ENCODE measurements around the gene C10orf105.

- TF ChIP-seq EZH2 (IDR thresholded peaks at IDR 0.05) (no peak), POLR2AphosphoS5 (IDR thresholded peaks at IDR 0.05; ENCODE audit: borderline replicate concordance, low read depth, low read length) (no peak)
Observed at GRCh38 chr10:71765906-71766716, 46.5 kb upstream of the C10orf105 start.

Measured in SK-N-MC (cell line).